ENCODE data around the gene SLC7A6OS. TPM values are rescaled to one million over a fixed set of nuclear protein-coding genes. Genes with fewer than 3 reads are reported as not detected.

Gene SLC7A6OS
- total and polyA plus RNA-seq, 2 experiments from 2014 or later = 16.4 to 17.9 TPM

- DNase-seq (ENCODE audit: low spot score) = no peak
- Histone ChIP-seq H3K79me2 (replicated peaks; ENCODE audit: insufficient read depth) (no peaks in the 10 kb centered on the region), H2AFZ (no peak overlapping the region), H3K36me3 (ENCODE audit: insufficient read depth) (peaks cover 44% of the 10 kb centered on the region), H3K27me3 (ENCODE audit: insufficient read depth) (no peaks in the 10 kb centered on the region), H3K27ac (ENCODE audit: low read depth) (peak overlapping the region; percentile 26; the same call in 1 of the 2 replicates), H3K9me2 (ENCODE audit: insufficient read depth) (no peaks in the 10 kb centered on the region), H3K4me3 (no peak overlapping the region), H4K20me1 (replicated peaks; ENCODE audit: insufficient read depth) (peaks cover 42% of the 10 kb centered on the region), H3K4me1 (ENCODE audit: insufficient read depth) (no peaks in the 10 kb centered on the region), H3F3A (replicated peaks; ENCODE audit: low read depth) (peaks cover 15% of the 10 kb centered on the region; the same call in 1 of the 2 replicates), H3K4me2 (no peak overlapping the region)
- Mint-ChIP-seq H3K27ac (no peak overlapping the region), H3K36me3 (ENCODE audit: low read depth) (peaks cover 74% of the 10 kb centered on the region), H3K4me1 (peaks cover 2% of the 10 kb centered on the region; the same call in 1 of the 3 replicates), H3K9me3 (no peaks in the 10 kb centered on the region), H3K27me3 (ENCODE audit: insufficient read depth, low read depth, poor library complexity) (peaks cover 2% of the 10 kb centered on the region), H3K4me3 (no peak overlapping the region)
- ATAC-seq = no peak
- TF ChIP-seq ZNF331 (CRISPR knock-in tag; IDR thresholded peaks at IDR 0.05; ENCODE audit: low read depth) = no peak
- TF ChIP-seq ZNF114 (CRISPR knock-in tag; IDR thresholded peaks at IDR 0.05) = no peak
- TF ChIP-seq POLR2AphosphoS5 (IDR thresholded peaks at IDR 0.05; ENCODE audit: low read depth) = no peak
- no peak for TF ChIP-seq ETS1 (IDR thresholded peaks at IDR 0.05)
- TF ChIP-seq EZH2phosphoT487 (IDR thresholded peaks at IDR 0.05; ENCODE audit: unreplicated experiment) = no peak
- no peak for TF ChIP-seq CTCF (conservative IDR thresholded peaks at IDR 0.05; ENCODE audit: low read depth in 2 of 2)
- no peak for TF ChIP-seq EZH2 (IDR thresholded peaks at IDR 0.05; ENCODE audit: low read depth, unreplicated experiment)
- TF ChIP-seq NANOG (IDR thresholded peaks at IDR 0.05; ENCODE audit: borderline replicate concordance) = no peak
Observed at GRCh38 chr16:68298907-68299561, 11.7 kb downstream of the SLC7A6OS start.

GRCh38 chr16:68298312-68298711 is 12.4 kb downstream of the SLC7A6OS start:
- H3K4me2 ChIP-seq = no peak overlapping the region
- H3F3A ChIP-seq (replicated peaks; ENCODE audit: low read depth) = peaks cover 12% of the 10 kb centered on the region; the same call in 1 of the 2 replicates
- no peaks in the 10 kb centered on the region for H3K9me2 ChIP-seq (ENCODE audit: insufficient read depth)
- ATAC-seq (no peak), DNase-seq (ENCODE audit: low spot score) (no peak)
- no peak overlapping the region for H2AFZ ChIP-seq
- no peak overlapping the region for H3K27ac Mint-ChIP-seq
- H3K4me3 Mint-ChIP-seq = no peak overlapping the region
- H3K79me2 ChIP-seq (replicated peaks; ENCODE audit: insufficient read depth) = no peaks in the 10 kb centered on the region
- no peaks in the 10 kb centered on the region for H3K27me3 ChIP-seq (ENCODE audit: insufficient read depth)
- H3K27ac ChIP-seq (ENCODE audit: low read depth) = no peak overlapping the region
- H3K27me3 Mint-ChIP-seq (ENCODE audit: insufficient read depth, low read depth, poor library complexity) = peaks cover 2% of the 10 kb centered on the region
- no peaks in the 10 kb centered on the region for H3K4me1 ChIP-seq (ENCODE audit: insufficient read depth)
- peaks cover 42% of the 10 kb centered on the region for H4K20me1 ChIP-seq (replicated peaks; ENCODE audit: insufficient read depth)
- peaks cover 67% of the 10 kb centered on the region for H3K36me3 Mint-ChIP-seq (ENCODE audit: low read depth)
- H3K9me3 Mint-ChIP-seq = no peaks in the 10 kb centered on the region
- H3K4me1 Mint-ChIP-seq = peaks cover 2% of the 10 kb centered on the region; the same call in 1 of the 3 replicates
- no peak overlapping the region for H3K4me3 ChIP-seq
- H3K36me3 ChIP-seq (ENCODE audit: insufficient read depth) = peaks cover 39% of the 10 kb centered on the region
- TF ChIP-seq ZNF331 (CRISPR knock-in tag; IDR thresholded peaks at IDR 0.05; ENCODE audit: low read depth) (no peak), JUNB (IDR thresholded peaks at IDR 0.05; ENCODE audit: unreplicated experiment) (no peak), ZNF114 (CRISPR knock-in tag; IDR thresholded peaks at IDR 0.05) (no peak), EZH2 (IDR thresholded peaks at IDR 0.05; ENCODE audit: low read depth, unreplicated experiment) (no peak), STAT1 (IDR thresholded peaks at IDR 0.05; ENCODE audit: unreplicated experiment) (no peak), NANOG (IDR thresholded peaks at IDR 0.05; ENCODE audit: borderline replicate concordance) (no peak), REST (IDR thresholded peaks at IDR 0.05; ENCODE audit: unreplicated experiment) (no peak)
